Brain pericyte (primary cell): ENCODE measurements around the gene CDC27.
"Not testable (repeated sequence)": the region's sequence is repeated elsewhere in the genome, so short reads cannot be mapped to it uniquely, and the experiment has no call there.

Experiments
- DNase-seq: peaks from one replicate; pipeline ENCODE4 v3.0.0-alpha.2; 2012; ENCODE audit warnings: low read depth, low spot score

CDC27 gene

DNA sequence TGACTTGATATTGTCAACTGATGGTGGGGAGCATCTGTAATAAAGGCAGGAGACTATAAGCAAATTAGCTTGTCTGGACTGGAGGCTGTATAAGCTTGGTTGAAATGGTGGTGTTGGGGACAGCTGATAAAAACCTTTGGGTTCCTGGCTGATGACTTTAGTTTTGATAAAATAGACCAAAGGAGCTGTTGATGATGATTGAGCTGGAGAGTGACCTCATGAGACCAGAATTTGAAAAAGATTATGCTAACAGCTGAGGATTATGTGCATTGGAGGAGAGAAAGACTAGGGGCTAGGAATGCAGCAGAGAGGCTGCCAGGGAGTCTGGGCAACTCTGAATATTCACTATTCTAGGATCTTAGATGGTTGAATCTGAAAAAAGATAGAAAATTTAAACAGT lies 8.7 kb upstream of the CDC27 start:
- no peak for DNase-seq

DNA sequence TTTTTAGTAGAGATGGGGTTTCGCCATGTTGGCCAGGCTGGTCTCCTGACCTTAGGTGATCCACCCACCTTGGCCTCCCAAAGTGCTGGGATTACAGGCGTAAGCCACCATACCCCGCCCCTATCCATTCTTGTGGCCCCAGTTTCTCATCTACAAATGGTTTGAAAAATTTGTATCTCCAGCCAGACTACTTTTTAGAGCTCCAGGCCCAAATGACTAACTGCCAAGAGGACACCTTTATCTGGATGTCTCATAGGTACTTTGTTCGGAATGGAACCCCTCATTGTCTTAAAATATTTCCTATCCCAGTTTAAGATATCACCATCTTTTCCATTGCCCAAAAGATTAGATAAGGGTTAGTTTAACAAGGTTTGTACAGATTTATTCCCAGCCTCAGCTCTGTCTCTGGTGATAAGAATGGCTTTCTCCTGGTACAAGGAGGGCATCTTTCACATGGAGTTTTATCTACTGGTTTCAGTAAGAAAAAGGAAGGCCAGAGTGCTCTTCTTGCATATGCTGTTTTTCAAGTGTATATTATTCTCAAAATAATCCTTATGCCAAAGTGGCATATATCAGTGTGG lies 4.9 kb upstream of the CDC27 start:
- DNase-seq: no peak

DNA sequence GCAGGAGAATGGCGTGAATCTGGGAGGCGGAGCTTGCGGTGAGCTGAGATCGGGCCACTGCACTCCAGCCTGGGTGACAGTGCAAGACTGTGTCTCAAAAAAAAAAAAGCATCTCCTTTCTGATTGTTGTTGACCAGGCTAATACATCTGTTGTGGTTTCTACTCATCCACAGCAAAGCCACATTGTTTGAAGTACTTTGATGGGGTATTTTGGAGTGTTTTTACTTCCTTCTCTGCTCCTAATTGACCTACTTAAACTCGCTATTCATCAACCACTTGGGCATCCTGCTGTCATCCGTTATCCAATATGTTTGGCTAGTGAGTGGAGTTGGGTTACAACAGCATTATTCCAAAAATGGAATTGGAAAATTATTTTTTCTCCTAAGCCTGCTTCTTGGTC lies 3.5 kb upstream of the CDC27 start:
- DNase-seq: no peak

DNA sequence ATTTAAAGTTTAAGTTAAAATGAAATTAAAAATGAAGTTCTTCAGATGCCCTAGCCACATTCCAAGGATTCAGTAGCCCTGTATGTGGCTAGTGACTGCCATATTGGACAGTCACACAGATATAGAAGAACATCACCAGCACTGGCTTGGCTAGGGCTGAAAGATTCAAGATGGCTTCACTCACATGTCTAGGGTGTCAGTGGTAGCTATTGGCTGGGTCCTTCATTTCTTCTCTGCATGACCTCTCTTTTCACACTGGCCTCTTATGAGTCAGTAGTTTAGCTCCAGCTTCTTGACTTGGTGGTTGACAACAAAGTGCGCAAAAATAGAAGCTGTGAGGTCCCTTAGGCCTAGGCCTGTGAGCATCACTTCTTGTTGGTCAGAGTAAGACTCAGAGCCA lies 1.7 kb upstream of the CDC27 start:
- DNase-seq: no peak

DNA sequence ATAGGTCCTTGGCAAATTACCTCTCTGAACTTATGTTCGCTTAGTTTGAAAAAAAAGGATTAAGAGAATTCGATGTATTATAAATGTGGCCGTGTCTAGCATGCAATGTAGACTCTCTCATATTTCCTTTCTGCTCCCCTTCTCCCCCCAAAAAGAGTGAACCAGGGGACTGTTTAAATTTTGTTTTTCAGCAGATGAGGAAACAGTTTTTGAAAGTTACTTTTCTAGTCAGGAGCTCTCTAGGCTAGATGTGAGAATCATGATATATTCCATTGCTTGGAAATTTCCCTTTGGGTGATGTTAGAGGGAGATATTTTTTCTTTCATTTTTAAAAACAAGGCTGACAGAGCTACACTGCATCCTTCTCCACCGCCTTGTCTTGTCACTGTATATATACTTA lies 1.1 kb upstream of the CDC27 start:
- DNase-seq: no peak

DNA sequence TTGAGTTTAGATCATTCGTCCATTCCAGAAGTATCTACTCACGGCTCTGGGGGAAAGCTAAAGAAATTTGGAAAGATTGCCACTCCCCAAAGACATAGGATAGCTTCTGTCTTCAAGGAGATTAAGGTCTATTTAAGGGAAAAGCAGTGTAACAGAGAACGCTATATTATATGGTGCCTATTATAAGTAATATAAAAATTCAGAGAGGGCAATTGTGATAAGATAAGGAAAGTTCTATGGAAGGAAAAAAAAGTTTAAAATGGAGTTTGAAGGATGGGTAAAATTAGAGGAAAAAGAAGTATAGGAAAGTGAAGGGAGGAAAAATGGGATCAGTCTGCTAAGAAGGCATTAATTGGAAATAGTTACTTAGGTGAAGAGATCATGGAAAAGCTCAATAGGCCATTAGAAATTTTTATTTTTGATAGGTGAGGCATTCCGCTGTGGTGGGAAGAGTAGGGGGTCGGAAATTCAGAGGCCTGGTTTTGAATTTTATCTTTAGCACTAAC lies 690 bp upstream of the CDC27 start:
- no peak for DNase-seq

DNA sequence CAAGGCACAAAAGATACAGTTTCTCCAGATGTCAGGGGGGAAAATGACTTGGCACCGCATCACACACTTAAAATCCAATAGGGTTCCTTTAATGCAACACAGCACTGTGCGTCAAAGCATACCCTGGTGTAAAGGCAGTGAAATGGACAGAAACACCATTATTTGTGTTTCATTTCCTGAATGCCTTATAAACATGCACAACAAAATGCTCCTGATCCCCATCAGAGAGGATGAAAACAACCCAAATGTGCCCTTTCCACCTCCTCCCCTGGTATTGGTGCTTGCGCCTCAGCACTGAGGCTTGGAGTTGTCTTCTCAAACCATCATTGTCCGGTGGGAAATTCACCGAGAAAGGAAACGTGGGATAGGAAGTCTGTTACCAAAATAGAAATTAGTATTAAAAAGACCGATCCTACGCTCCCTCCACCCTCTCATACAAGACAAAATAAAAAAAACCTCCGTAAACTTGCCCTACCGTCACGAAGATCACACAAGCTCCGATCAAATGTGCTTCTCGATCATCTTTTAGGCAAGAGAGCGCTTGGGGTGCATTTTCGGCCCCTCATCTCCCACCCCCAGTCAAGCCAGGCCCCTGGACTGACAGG lies 722 bp downstream of the CDC27 start:
- DNase-seq: no peak

DNA sequence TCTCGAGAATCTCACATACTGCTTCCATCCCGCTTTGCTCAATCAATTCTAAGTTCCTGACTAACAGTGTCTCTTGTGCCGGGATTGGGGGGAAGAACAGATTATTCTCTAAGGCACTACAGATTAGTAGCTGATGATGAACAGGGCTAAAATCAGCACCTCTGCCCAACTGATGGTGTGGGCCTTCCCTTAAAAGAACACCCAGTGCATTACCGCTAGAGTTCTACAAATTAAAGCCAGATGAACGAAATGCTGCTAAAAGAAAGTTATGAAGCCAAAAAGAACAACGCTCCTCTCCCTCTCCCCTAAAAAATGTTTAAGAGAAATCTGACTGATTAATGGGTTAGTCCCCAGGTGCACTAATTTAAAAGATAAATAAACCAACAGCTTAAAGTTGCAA lies 4.4 kb downstream of the CDC27 start:
- DNase-seq: no peak

DNA sequence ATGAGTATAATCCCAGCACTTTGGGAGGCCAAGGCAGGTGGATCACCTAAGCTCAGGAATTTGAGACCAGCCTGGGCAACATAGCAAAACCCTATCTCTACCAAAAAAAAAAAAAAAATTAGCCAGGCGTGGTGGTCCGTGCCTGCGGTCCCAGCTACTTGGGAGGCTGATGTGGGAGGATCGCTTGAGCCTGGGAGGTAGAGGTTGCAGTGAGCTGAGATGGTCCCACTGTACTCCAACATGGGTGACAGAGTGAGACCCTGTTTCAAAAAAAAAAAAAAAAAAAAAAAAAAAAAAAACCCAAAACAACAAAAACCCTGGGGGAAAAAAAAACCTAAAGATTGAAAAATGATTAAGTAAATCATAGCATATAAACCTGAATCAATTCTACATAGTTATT lies 8.1 kb downstream of the CDC27 start:
- DNase-seq: not testable (repeated sequence)

DNA sequence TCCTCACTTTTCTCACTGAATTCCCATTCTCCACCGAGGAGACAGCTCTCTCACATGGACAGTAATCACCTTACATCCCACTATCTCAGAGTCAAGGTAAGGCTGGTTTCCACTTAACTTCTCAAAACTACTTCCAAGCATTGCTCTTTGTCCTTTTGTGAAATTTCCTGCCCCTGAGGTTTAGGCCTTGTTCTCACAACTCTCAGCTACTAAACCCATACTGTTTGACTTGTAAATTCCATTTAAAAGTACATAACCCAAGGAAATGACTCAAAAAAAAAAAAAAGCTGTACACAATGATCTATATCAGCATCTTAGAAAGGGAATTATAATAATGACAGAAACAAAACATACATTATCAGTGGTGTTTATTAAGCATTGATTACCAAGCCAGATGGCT lies 8.8 kb downstream of the CDC27 start:
- DNase-seq: no peak

DNA sequence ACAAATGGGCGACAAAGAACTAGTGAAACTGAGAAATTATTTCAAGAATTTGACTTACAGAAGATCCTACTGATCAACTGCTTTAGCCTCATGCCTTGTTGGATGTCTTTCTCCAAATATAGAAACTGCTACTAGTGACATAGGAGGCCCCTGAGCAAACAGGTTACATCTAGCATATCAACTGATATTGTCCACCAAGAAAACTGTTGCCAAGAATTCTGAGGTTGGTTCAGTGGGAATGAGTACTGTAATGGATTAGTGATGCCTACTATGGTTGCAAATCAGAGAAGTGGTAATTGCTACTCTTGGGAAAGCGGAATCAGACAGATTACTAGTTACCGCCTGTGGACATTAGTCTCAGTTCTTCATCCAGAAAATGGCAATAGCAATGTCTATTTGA lies 10.0 kb downstream of the CDC27 start:
- no peak for DNase-seq

DNA sequence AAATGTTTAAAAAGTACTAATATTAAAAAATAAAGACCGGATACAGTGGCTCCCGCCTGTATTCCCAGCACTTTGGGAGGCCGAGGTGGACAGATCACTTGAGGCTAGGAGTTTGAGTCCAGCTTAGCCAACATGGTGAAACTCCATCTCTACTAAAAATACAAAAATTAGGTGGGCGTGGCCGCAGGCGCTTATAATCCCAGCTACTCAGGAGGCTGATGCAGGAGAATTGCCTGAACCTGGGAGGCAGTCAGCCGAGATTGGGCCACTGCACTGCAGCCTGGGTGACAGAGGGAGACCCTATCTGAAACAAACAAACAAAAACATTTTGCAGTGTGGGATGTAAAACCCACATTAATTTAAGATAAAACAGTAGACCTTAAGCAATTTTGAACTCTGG lies 11.8 kb downstream of the CDC27 start:
- no peak for DNase-seq

DNA sequence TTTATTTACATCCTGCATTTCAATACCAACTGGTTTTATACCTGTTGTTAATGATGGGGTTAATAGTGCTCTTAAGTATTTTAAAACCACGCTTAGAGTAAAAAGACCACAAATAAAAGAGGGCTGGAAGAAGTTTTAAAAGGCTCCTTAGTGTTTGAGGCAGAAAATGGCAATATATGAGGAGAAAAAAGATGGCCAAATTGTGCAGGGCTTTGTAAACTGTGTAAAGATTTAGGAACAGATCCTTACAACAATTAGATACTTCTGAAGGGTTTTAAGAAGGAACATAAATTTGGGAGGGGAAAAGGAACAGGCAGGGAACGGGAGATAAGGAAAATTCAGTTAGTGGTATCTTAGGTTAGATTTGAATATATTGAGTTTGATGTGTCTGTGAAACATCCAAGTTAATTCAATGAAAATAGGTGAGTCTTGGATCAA lies 12.7 kb downstream of the CDC27 start:
- DNase-seq: no peak

DNA sequence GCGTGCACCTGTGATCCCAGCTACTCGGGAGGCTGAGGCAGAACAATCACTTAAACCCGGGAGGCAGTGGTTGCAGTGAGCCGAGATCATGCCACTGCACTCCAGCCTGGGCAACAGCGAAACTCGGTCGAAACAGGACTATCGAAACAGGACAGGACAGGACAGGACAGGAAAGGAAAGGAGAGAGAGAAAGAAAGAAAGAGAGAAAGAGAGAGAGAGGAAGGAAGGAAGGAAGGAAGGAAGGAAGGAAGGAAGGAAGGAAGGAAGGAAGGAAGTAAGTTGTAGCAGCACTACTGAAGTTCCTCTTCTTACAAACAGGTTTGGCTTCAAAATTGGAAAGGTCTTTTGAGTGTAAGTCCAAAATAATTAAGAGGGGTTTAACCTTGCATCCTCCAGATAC lies 14.3 kb downstream of the CDC27 start:
- not testable (repeated sequence) for DNase-seq

DNA sequence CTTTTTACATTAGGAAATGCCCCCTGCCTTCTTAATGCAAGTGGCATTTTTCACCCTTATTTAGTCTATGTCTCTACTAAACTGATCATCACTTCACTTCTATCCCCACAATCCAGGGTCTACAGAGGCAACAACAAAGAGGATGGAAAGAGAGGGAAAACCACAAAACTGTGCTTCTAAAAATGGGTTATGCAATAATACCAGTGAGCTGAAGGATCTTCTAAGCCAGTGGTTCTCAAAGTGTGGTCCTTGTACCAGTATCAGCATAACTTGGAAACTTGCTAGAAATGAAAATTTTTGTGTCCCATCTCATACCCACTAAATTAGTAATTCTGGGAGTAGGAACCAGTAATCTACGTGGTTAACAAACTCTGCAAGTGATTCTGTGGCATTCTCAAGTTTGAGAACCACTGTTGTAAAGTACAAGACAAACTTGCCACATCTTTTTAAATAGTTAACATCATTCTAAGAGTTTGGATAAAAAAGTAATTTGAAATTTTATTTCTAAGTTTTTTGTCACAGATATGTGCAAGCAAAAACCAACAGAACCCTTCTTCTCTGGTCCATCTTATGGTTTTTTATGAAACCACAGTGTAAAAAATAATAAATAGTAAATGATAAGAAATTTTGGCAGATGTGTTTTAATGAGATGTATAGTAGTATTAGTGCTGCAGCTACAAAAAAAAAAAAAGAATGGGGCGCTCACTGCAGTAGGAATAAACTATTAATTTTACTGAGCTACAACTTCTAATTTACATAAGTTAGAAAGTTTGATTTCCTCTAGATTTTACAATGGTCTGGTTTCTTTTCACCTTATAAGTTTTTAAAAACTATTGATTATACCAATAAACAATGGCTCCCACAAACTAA lies 16.2 kb downstream of the CDC27 start:
- no peak for DNase-seq

DNA sequence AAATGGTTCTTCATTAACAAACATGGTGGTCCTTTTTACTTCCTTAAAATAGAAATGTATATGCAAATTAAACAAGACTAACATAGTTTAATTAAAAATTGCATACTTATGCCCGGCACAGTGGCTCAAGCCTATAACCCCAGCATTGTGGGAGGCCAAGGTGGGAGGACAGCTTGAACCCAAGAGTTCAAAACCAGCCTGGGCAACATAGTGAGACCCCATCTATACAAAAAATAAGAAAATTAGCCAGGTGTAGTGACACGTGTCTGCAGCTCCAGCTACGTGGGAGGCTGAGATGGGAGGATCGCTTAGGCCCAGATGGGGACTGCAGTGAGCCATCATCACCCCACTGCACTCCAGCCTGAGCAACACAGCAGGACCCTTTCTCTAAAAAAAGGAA lies 18.4 kb downstream of the CDC27 start:
- DNase-seq: no peak

DNA sequence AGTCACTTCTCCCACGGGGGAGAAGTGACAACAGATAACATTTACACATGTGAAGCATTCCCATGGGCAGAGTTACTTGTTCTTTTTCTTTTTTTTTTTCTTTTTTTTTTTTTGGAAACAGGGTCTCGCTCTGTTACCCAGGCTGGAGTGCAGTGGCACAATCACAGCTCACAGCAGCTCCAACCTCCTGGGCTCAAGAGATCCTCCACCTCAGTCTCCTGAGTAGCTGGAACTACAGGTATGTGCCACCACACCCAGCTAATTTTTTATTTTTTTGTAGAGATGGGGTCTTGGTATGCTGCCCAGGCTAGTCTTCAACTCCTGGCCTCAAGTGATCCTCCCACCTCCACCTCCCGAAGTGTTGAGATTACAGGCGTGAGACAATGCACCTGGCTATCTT lies 20.2 kb downstream of the CDC27 start:
- DNase-seq: not testable (repeated sequence)

DNA sequence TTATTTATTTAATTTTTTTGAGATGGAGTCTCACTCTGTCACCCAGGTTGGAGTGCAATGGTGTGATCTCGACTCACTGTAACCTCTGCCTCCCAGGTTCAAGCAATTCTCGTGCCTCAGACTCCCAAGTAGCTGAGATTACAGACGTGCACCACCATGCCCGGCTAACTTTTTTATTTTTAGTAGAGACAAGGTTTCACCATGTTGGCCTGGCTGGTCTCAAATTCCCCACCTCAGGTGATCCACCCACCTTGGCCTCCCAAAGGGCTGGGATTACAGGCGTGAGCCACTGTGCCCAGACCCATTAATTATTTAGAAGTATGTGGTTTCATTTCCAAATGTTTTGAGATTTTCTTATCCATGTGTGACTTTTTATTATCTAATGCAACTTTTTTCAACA lies 22.2 kb downstream of the CDC27 start:
- not testable (repeated sequence) for DNase-seq

DNA sequence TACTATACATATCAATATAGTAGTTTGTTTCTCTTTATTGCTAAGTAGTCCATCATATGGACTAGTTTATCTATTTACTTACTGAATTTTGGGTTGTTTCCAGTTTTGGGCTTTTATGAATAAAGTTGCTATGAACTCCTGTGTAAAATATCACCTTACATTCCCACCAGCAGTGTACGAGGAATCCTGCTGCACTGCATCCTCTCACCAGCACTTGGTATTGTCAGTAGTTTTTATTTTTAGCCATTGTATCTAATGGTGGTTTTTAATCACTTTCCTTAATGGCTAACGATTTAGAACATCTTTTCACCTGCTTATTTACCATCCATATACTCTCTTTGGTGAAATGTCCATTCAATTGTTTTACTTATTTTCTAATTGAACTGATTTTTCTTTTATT lies 24.0 kb downstream of the CDC27 start:
- no peak for DNase-seq

DNA sequence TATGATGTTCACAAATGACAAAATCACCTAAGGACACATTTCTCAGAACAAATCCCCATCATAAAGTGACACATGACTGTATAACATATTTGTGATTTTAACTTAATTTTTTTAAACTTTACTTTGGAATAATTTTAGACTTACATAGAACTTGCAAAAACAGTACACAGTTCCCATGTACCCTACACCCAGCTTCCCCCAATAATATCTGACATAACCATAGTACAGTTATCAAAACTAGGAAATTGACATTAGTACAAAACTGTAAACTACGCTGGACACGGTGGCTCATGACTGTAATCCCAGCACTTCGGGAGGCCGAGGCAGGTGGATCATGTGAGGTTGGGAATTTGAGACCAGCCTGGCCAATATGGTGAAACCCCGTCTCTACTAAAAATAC lies 24.8 kb downstream of the CDC27 start:
- no peak for DNase-seq

DNA sequence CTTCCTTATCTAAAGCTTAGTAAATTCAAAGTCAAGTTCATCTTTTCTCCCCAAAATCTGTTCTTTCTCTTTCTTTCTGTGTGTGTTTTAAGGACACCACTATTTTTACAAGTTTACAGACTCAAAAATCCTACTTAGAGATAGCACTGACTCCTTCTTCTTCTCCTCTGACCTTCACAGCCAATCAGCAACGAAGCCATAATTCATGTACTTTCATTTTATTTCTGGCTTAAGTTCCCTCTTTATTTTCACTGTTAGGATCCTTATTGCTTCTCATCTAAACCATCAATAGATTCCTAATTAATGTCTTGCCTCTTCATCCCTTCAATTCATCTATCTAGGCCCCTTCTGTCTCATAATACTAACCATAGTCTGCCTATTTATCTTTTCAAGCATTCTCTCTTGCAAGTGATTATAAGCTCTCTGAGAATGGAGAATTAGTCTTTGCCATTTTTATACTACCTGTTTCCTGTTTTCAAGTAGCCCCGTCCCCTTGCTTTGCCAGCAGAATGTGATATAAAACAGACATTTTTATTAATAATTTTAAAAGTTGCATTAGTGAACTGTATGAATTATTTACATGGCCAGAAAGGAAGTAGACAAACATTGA lies 27.0 kb downstream of the CDC27 start:
- no peak for DNase-seq

DNA sequence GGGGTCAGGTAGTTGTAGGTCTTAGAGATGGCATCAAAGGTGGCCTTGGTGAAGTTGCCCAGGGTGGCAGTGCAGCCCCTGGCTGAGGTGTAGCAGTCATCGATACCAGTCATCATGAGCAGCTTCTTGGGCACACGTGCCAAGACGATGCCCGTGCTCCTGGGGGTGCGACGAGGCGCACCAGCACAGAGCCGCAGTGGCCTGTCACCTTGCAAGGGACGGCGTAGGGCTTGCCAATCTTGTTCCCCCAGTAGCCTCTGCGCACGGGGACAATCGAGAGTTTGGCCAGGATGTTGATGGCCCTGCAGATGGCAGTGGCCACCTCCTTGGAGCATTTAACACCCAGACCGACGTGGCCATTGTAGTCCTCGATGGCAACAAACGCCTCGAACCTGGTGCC lies 29.8 kb downstream of the CDC27 start:
- DNase-seq: no peak
